ENCODE measurements around the gene SUN5.
"Not testable (repeated sequence)": the region's sequence is repeated elsewhere in the genome, so short reads cannot be mapped to it uniquely, and the experiment has no call there.

- TF ChIP-seq CTCF (IDR thresholded peaks at IDR 0.05; ENCODE audit: low read depth, low read length, poor library complexity, severe bottlenecking); EZH2phosphoT487 (IDR thresholded peaks at IDR 0.05; ENCODE audit: borderline replicate concordance, low read length): not testable (repeated sequence)
These were observed 53.7 kb downstream of the SUN5 start for GRCh38 chr20:32950539-32950938.

Measured in DOHH2 (cell line).